ENCODE measurements around the gene MRPL46.

The MRPL46 gene

GRCh38 chr15:88467073-88467934 is at the start of gene MRPL46, which contains the start of gene MRPS11:
TSS of gene MRPL46 (minus strand) at chr15:88467388. CDS start at chr15:88467377, 11 bp downstream.
TSS of gene MRPS11 (plus strand) at chr15:88467708. CDS start at chr15:88467718, 10 bp downstream.
- peak; percentile 64 for DNase-seq

GRCh38 chr15:88513195-88513594 is 46.0 kb upstream of the MRPL46 start:
- no peak for DNase-seq

DNA sequence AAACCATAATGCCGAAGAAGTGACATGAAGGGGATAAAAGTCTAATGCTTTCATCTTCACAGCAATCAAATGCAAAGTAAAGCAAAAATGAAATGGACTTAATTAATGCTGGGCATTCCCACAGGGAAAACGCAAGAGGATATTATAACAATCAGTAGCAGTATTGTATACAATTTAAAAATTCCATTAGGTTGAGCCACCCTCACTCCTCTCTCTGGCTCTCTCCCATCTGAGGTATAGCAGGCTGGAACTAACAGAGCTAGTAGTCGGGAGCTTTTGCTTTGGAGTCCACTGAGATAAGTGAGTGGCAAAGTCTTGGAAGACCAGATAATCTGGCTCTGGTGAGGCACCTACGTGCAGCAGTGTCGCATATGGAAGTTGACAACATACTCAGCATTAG is 45.4 kb upstream of the MRPL46 start:
- no peak for DNase-seq

DNA sequence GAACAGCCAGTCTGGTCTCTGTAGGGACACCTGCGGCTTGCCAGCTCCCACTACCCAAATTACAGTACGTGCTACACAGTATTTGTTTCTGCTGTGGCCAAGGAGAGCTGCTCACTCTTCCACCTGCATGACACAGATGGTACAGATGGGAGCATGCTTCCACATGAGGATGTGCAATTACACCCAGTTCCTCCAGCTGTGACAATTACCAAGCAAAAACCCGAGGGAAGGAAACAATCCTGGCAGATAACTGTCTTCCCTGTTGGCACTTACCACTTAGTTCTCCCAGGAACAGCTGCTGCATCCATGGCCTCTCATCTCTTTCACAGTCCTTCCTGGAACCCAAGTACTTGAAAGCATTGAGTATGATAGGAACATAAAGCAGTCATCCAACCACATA is 44.9 kb upstream of the MRPL46 start:
- no peak for DNase-seq

GRCh38 chr15:88511161-88511560 is 44.0 kb upstream of the MRPL46 start:
- no peak for DNase-seq

GRCh38 chr15:88509964-88510363 is 42.8 kb upstream of the MRPL46 start:
- DNase-seq: no peak

DNA sequence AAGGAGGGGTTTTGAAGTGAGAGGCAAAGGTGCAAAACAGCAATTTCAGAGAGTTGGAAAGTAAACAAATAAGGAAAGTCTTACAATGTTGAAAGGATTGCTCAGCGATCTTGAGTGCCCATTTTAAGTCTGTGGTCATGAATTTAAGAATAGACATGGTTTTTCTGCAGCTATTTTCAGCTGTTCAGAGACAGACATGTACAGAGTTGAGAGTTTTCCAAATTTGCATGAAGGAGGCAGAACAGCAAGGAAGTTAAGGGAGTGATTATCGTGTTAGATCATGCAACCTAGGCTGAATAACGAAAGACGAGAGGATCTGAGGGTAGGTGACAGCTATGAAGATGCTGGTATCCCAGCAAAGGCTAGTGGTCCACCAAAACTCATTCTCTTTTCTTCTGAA is 42.1 kb upstream of the MRPL46 start:
- no peak for DNase-seq

DNA sequence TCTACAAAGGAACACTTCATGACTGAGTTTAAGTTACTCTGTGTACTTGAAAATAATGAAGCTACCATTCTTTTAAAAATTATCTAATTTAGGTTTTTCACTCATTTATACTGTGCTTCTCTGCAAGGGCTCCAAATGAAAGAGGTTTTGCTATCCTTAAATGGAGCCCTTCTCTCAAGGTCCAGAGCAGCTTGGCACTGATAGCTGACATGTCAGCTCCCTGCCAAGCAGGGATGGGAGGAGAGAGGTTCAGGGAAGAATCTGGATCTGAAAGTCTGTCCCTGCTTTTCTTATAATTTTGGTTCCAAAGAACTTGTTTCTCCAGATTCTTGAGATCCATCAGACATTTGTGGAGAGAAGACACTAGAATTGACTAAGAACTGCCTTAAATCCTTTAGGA is 39.4 kb upstream of the MRPL46 start:
- DNase-seq: no peak

DNA sequence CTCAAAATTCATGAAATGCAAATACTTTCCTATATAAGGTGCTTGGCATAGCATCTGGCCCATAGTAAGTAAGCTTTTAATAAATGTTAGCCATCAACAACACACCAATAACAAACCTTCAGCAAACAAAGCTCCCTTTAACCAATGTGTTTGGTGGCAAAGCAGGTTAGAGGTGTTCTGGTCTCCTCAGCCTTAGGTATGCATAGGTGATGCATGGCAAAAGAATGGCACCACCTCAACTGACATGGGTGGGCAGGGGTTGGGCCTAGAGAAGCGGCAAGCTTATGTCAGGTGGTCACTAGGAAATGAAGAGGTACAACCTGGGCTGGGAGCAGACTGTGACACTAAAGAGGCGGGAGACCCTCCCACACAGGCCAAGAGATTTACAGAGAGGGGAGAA is 38.5 kb upstream of the MRPL46 start:
- DNase-seq: no peak

DNA sequence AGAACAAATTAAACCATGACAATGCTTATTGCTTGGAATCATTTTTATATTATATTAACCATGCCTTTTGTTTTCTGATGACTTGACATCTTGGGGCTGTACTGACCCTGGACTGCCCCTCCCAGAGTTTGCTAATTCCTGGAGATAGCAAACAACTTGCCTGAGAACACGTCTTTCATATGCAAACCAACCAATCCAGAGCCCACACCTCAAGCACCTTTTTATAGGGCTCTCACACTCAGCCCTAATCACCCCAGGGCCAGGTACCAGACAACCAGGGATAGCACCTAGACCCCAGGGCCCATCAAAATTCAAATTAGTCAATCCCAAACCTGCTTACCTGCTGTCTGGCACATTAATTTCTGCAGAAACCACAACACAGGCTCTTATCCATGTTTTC is 37.3 kb upstream of the MRPL46 start:
- DNase-seq: no peak

DNA sequence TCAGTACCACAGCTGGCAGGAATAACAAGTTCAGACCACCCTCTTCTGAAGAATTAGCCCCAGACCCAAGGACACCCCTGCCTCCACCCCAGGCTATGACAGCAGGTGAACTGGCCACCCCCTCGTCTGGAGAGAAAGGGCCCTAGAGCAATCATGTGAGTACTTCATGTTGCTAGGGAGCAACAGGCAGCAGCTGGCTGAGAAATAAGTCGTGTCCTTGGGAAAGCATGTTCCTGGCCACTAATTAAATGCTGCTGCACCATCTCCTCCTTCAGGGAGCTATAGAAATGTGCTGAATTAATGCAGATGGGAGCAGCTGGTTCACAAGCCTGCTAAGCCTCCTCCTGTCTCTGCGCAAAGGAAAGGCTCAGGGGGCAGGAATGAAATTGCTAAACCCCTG is 31.8 kb upstream of the MRPL46 start:
- no peak for DNase-seq

GRCh38 chr15:88497109-88497765 is 30.0 kb upstream of the MRPL46 start:
- no peak for DNase-seq

DNA sequence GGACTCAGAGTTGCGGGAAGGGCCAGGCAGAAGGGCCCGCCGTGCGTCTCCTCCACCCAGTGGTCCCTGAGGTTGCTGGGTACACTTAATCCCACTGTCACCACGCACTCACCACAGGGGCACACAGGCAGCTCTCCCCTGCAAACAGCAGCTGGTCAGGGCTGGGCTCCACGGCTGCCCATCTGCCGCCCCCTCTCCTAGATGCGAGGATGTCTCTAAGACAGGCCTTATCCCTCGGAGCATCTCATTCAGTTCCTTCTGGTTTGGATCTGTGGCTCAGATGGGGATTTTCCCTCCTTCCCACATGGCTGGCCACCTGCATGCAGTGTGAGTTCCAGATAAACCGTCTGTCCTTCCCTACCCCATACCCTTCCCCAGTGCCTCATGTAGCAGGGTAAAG is 26.7 kb upstream of the MRPL46 start:
- no peak for DNase-seq

DNA sequence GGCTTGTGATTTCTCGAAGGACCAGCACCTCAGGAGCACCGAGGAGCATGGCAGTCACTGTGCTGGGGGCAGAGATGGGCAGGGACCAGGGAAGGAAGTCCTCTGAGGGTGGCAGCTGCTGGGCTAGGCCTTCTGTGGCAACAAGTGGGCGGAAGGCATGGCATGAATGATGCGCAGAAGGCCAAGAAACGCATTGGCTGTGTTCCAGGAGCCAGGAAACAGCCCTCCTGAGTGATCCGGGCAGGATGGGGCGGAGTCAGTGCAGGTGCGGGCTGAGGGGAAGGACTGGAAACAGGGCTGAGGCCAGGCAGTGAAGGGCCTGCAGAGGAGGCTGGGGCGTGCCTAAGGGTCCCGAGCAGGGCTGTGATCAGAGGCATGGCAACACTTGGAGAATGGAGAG is 24.0 kb upstream of the MRPL46 start:
- no peak for DNase-seq

DNA sequence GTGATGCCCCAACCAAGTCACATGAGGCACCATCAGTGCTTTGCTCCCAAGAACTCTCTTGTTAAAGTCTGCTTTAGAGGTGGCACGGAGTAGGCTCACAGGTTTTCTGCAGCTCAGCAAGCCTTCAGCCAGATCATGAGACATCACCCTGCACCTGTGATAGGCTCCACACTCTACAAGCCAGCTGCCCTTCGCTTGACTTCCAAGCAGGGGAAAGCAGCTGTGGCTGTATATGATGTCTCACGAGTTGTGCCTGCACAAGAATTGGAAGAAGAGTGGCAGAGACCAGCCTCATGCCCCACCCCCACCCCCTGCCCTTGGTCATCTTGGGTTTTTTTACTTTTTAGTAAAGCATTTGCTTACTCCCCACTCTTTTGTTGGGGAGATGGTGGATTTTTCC is 22.8 kb upstream of the MRPL46 start:
- no peak for DNase-seq

GRCh38 chr15:88489321-88489720 is 22.1 kb upstream of the MRPL46 start:
- DNase-seq: no peak

- DNase-seq: no peak
These were observed 20.8 kb upstream of the MRPL46 start for GRCh38 chr15:88487796-88488523.

- DNase-seq: no peak
These were observed 20.1 kb upstream of the MRPL46 start for GRCh38 chr15:88487178-88487795.

- no peak for DNase-seq
These were observed 17.6 kb upstream of the MRPL46 start for GRCh38 chr15:88484682-88485331.

DNA sequence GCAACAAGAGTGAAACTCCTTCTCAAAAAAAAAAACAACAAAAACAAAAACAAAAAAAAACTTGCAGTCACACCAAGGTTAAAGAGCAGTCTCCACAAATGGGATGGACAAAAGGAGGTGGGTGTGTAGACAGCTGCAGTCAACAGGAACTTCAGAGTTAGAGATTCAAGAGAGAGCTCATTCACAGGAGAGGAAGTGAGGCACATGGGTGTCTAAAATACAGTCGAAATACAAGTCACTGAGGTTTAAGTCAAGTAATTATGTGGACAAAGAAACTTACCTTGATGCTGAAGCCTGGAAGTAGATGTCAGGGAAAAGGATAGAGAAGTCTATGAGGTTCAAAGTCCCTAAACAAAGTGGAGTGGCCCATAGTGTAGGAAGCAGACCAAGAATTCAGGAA is 15.1 kb upstream of the MRPL46 start:
- no peak for DNase-seq

DNA sequence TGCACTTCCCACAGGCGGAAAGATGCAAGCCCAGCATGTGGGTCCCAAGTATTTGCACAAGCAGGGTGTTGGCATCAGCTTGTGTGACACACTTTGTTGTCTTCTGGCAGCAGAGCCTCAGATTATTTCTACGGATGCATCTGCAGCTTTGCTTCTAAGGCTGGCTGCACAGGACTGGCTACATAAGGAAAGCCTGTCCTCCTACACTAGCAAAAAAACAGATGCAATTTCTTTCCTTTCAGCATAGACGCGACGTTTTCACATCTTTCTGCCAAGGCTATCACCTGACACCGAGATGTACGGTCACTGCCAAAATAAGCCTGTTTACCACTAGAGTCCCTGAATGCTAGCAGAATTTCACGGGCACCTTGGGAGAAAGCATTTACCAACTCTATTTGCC is 13.8 kb upstream of the MRPL46 start:
- no peak for DNase-seq

DNA sequence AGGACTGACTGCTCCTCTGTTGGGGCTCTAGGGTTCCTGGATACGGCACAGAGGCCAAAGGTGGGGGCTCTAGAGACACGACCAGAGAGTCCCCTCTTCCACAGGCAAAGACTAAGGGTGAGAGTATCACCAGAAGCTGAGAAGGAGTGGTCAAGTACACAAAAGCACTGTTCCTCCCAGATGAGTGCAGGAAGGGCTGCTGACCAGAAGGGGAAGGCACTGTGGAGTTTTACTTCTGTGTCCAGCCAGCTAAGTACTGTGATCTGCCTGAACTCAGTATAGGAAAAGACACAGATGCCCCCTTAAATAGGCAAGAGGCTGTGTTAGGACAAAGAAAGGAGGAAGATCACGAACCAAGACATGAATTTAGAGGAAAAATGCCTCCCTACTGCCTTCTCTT is 12.0 kb upstream of the MRPL46 start:
- no peak for DNase-seq

DNA sequence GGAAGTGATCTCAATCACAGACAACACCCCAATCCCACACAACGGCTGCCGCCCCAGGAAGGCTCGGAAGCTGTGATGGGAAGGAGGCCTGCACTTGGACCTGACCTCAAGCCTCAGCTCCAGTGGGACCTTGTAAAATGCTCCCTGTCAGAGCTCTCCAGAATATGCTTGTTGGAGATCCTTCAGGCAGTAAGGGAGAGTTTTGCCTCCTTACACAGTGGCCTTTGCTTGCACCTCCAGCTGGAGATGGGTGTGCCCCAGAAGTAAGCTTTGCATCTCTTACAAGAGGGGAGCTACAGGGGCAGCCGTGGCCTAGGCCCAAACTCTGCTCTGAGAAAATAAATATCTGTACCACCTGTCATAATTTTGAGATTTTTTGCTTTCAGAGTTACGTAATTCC is 10.7 kb upstream of the MRPL46 start:
- DNase-seq: no peak
